Measurements from ENCODE around the gene BEND3. TPM values are rescaled to one million over a fixed set of nuclear protein-coding genes. Genes with fewer than 3 reads are reported as not detected.

Gene BEND3
- total RNA-seq, 1 experiment from 2014 or later = 70.2 TPM

DNA sequence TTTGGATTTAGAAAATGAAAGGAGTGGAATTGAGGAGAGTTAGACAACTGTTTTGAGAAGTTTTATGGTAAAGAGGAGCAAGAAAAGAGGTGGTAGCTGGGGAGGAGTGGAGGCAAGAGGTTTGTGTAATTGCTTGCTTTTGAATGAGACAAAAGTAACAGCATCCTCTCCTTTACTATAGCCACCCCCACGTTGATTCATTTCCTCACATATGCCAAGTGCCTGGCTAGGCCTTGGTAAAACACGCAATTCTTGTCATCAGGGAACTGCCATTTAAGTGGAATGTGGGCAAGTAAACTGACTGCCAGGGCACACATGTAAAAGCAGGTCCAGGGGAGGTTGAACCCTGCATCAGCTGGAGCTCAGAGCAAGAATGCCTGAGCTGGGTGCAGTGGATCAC, 83.3 kb downstream of the BEND3 start:
- no peak overlapping the region for H2BK120ac ChIP-seq (ENCODE audit: low read depth, low read length, poor library complexity, severe bottlenecking)
- peaks cover 4% of the 10 kb centered on the region in 2 experiments; a peak in 3 of 5 replicates for H3K9me3 Mint-ChIP-seq
- no peaks in the 10 kb centered on the region for H3K27me3 ChIP-seq (ENCODE audit: insufficient read depth, low read length)
- no peaks in the 10 kb centered on the region for H3K79me2 ChIP-seq (ENCODE audit: insufficient read depth, low read length)
- no peak overlapping the region for H4K8ac ChIP-seq (replicated peaks; ENCODE audit: insufficient read length, low read depth, low read length)
- no peaks in the 10 kb centered on the region; the same call in 1 of the 2 replicates for H3K4me1 ChIP-seq (ENCODE audit: insufficient read depth, low read length)
- no peak for DNase-seq
- H2BK15ac ChIP-seq (ENCODE audit: low read depth, low read length) = no peak overlapping the region
- H3K23me2 ChIP-seq (ENCODE audit: insufficient read length, low read depth, low read length, poor library complexity, severe bottlenecking) = peaks cover 7% of the 10 kb centered on the region
- peak overlapping the region in 2 of 3 experiments; percentile 5 to 27; a peak in 3 of 7 replicates for H3K27ac Mint-ChIP-seq
- no peak overlapping the region for H3K23ac ChIP-seq (ENCODE audit: insufficient read length, low read depth, low read length)
- no peaks in the 10 kb centered on the region for H3K9me3 ChIP-seq (ENCODE audit: control insufficient read depth, low read depth, low read length)
- no peak overlapping the region for H2BK5ac ChIP-seq (ENCODE audit: insufficient read length, low read length)
- H4K5ac ChIP-seq (ENCODE audit: insufficient read length, low read depth, low read length) = no peak overlapping the region
- no peak overlapping the region for H3K4me3 Mint-ChIP-seq
- H3K79me1 ChIP-seq (ENCODE audit: insufficient read depth, low read depth, low read length, poor library complexity, severe bottlenecking) = no peaks in the 10 kb centered on the region
- H2BK20ac ChIP-seq (ENCODE audit: low read depth, low read length, poor library complexity, severe bottlenecking) = no peak overlapping the region
- no peak for TF ChIP-seq CTCF (conservative IDR thresholded peaks at IDR 0.05)
- H3K56ac ChIP-seq (ENCODE audit: insufficient read length, low read depth, low read length) = no peak overlapping the region
- H3T11ph ChIP-seq (ENCODE audit: low read length) = no peak overlapping the region
- H2AFZ ChIP-seq (ENCODE audit: low read length) = no peak overlapping the region
- H3K36me3 Mint-ChIP-seq (ENCODE audit: insufficient read depth in 1 of 3, low read depth in 3 of 3) = peaks cover 9 to 25% (median 13%) of the 10 kb centered on the region in 3 experiments
- no peaks in the 10 kb centered on the region for H4K20me1 ChIP-seq (ENCODE audit: control insufficient read depth, insufficient read depth, insufficient read length)
- H3K4me1 Mint-ChIP-seq = peaks cover 12 to 16% of the 10 kb centered on the region in 2 experiments
- no peak overlapping the region for H3K14ac ChIP-seq (ENCODE audit: insufficient read depth, low read length)
- H3K4me2 ChIP-seq (ENCODE audit: insufficient read depth, insufficient read length, low read length) = no peak overlapping the region
- no peak overlapping the region for H3K9ac ChIP-seq (ENCODE audit: extremely low read depth, insufficient read length, low read length)
- H4K91ac ChIP-seq (ENCODE audit: insufficient read length, low read depth, low read length) = no peak overlapping the region
- no peaks in the 10 kb centered on the region for H3K27me3 Mint-ChIP-seq (ENCODE audit: low read depth)
- H2BK12ac ChIP-seq (ENCODE audit: insufficient read length, low read depth, low read length) = no peak overlapping the region
- no CpG with 5 or more reads among the region's 2 CpGs for WGBS (ENCODE audit: extremely low coverage, insufficient read length, low lambda C conversion rate)
- H3K4ac ChIP-seq (ENCODE audit: low read depth, low read length) = no peak overlapping the region
- no peak overlapping the region for H2AK5ac ChIP-seq (ENCODE audit: insufficient read length, low read length)
- H3K27ac ChIP-seq (ENCODE audit: insufficient read length, low read depth, low read length) = no peak overlapping the region
- H3K18ac ChIP-seq (ENCODE audit: insufficient read length, low read depth, low read length) = no peak overlapping the region

Measured in H9 (cell line).